Upper lobe of left lung (tissue), 4 donors: ENCODE results near the gene BAIAP2L1.

Source experiments
- EP300 ChIP-seq, 4 donors: sonication (generic); formaldehyde crosslinking; IDR thresholded peaks; one replicate each; pipeline ENCODE4 v1.5.1; 2017; ENCODE audit warnings: antibody characterized with exemption in 4 of 4, control low read depth in 2 of 4
- POLR2AphosphoS5 ChIP-seq, 2 donors: sonication (generic); formaldehyde crosslinking; IDR thresholded peaks; one replicate each; pipeline ENCODE4 v1.5.1; 2017; ENCODE audit warnings: antibody characterized with exemption in 2 of 2
- TF ChIP-seq, protein P1 (sequence below), 6 experiments: fragments of 450-650 bp in 4 of 6; fragments of 200-600 bp in 2 of 6; sonication (generic) in 2 of 6; IDR thresholded peaks; one replicate each; pipeline ENCODE4 v1.5.1; 2016 to 2019; ENCODE audit warnings: antibody characterized with exemption in 6 of 6

DNA sequence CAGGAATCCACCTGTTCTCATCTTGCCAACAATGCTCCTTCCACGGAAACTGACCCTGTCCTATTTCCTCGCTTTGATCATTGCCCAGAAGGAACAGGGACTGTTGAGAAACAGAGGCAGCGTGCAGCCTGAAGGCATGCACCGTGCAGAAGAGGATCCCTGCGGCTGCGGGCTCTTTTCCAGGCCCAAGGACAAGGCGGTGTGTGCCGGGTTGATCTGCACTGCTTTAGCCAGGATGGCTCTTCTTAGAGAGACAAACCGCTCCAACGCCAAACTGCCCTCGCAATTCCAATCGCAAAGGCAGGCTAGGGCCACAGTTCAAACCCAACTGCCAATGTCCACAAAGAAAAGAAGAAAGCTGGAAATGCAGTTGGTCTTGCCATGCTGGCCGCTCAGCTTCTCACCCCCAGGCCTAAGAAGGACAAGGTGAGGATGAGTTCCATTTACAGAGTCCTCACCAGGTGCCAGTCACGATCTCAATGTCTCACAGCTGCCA, 92.9 kb downstream of the BAIAP2L1 start:
- TF ChIP-seq, protein P1, sequence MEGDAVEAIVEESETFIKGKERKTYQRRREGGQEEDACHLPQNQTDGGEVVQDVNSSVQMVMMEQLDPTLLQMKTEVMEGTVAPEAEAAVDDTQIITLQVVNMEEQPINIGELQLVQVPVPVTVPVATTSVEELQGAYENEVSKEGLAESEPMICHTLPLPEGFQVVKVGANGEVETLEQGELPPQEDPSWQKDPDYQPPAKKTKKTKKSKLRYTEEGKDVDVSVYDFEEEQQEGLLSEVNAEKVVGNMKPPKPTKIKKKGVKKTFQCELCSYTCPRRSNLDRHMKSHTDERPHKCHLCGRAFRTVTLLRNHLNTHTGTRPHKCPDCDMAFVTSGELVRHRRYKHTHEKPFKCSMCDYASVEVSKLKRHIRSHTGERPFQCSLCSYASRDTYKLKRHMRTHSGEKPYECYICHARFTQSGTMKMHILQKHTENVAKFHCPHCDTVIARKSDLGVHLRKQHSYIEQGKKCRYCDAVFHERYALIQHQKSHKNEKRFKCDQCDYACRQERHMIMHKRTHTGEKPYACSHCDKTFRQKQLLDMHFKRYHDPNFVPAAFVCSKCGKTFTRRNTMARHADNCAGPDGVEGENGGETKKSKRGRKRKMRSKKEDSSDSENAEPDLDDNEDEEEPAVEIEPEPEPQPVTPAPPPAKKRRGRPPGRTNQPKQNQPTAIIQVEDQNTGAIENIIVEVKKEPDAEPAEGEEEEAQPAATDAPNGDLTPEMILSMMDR (IDR thresholded peaks at IDR 0.05), result no peak
- no peak for TF ChIP-seq POLR2AphosphoS5 (IDR thresholded peaks at IDR 0.05)
- TF ChIP-seq EP300 (IDR thresholded peaks at IDR 0.05), result no peak
